ENCODE results near the gene PHKB.

The PHKB gene

DNA sequence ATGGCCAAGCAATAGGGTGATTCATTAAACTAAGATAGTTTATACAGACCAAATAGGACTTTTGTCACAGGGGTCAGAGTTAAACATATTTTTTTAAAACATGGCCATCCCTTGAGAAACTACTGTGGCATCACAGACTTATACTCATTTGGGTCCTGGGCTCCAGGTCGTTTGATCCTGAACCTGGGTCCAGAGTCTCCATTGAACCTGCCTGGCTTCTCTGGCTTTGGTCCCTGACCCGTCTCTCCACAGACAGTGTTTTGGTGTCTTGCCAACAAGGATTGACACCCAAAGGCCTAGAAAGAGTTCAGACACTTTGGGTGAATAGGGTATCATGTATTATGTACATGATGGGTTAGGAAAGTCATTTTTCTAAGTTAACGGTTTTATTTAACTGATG is 236.7 kb downstream of the PHKB start:
- in situ Hi-C loops (cut with MboI; ENCODE audit: low pct_unique_long_range_greater_than_20kb, low sequenced_read_pairs, unreplicated experiment): no loop called here
- TF ChIP-seq CTCF (IDR thresholded peaks at IDR 0.05; ENCODE audit: extremely low read depth, insufficient read depth, missing control alignments): no peak

GRCh38 chr16:47699106-47699505 is 238.0 kb downstream of the PHKB start:
- in situ Hi-C loops (cut with MboI; ENCODE audit: low pct_unique_long_range_greater_than_20kb, low sequenced_read_pairs, unreplicated experiment): no loop called here
- no peak for TF ChIP-seq CTCF (IDR thresholded peaks at IDR 0.05; ENCODE audit: extremely low read depth, insufficient read depth, missing control alignments)
- DNase-seq (ENCODE audit: low spot score): no peak

More for the DNA sequence above, 236.7 kb downstream of the PHKB start:
- DNase-seq (ENCODE audit: low spot score): no peak

GRCh38 chr16:47700857-47701587 is 239.9 kb downstream of the PHKB start:
- in situ Hi-C loops (cut with MboI; ENCODE audit: low pct_unique_long_range_greater_than_20kb, low sequenced_read_pairs, unreplicated experiment): no loop called here
- TF ChIP-seq CTCF (IDR thresholded peaks at IDR 0.05; ENCODE audit: extremely low read depth, insufficient read depth, missing control alignments): no peak
- DNase-seq (ENCODE audit: low spot score): no peak

GRCh38 chr16:47705266-47705665 is 244.1 kb downstream of the PHKB start:
- no peak for TF ChIP-seq CTCF (IDR thresholded peaks at IDR 0.05; ENCODE audit: extremely low read depth, insufficient read depth, missing control alignments)
- in situ Hi-C loops (cut with MboI; ENCODE audit: low pct_unique_long_range_greater_than_20kb, low sequenced_read_pairs, unreplicated experiment): no loop called here
- DNase-seq (ENCODE audit: low spot score): no peak

- in situ Hi-C loops (cut with MboI; ENCODE audit: low pct_unique_long_range_greater_than_20kb, low sequenced_read_pairs, unreplicated experiment): no loop called here
- DNase-seq (ENCODE audit: low spot score): no peak
- TF ChIP-seq CTCF (IDR thresholded peaks at IDR 0.05; ENCODE audit: extremely low read depth, insufficient read depth, missing control alignments): no peak
These were observed 250.7 kb downstream of the PHKB start for GRCh38 chr16:47711809-47712208.

- no peak for TF ChIP-seq CTCF (IDR thresholded peaks at IDR 0.05; ENCODE audit: extremely low read depth, insufficient read depth, missing control alignments)
- DNase-seq (ENCODE audit: low spot score): no peak
- in situ Hi-C loops (cut with MboI; ENCODE audit: low pct_unique_long_range_greater_than_20kb, low sequenced_read_pairs, unreplicated experiment): no loop called here
These were observed 251.4 kb downstream of the PHKB start for GRCh38 chr16:47712276-47713224.

Data from GM13977 (cell line).